Neural crest cell (in vitro differentiated cells): ENCODE measurements around the gene CLEC16A. TPM values are rescaled to one million over a fixed set of nuclear protein-coding genes. Genes with fewer than 3 reads are reported as not detected.

ENCODE experiments used
- DNase-seq: peaks from one replicate; pipeline ENCODE4 v3.0.0; 2021; ENCODE audit warnings: low read depth, mixed read lengths, low spot score
- H3K27ac Mint-ChIP-seq: one replicate; pipeline ENCODE4 v1.8.0; 2021; ENCODE audit warnings: mild to moderate bottlenecking, mixed read lengths; ENCODE audit not compliant: unreplicated experiment
- H3K27me3 Mint-ChIP-seq: 2 replicates; pipeline ENCODE4 v1.8.0; 2021; ENCODE audit warnings: low read depth, mild to moderate bottlenecking, mixed read lengths
- H3K36me3 Mint-ChIP-seq: 2 replicates; pipeline ENCODE4 v1.8.0; 2021; ENCODE audit warnings: low read depth, mild to moderate bottlenecking, mixed read lengths
- H3K4me1 Mint-ChIP-seq: 2 replicates; pipeline ENCODE4 v1.8.0; 2021; ENCODE audit warnings: mixed read lengths
- H3K4me3 Mint-ChIP-seq: one replicate; pipeline ENCODE4 v1.8.0; 2021; ENCODE audit warnings: mild to moderate bottlenecking, mixed read lengths
- H3K9me3 Mint-ChIP-seq: 2 replicates; pipeline ENCODE4 v1.8.0; 2021; ENCODE audit warnings: mixed read lengths
- total RNA-seq: library from RNA; stranded (reverse); gene quantifications from 2 replicates; pipeline ENCODE4 v1.2.1, GENCODE V29; 2021
- TF ChIP-seq, protein P1 (sequence below): fragments of 200-600 bp; sonication (generic); conservative IDR thresholded peaks from 2 replicates; pipeline ENCODE4 v1.5.0; 2021; ENCODE audit warnings: antibody characterized with exemption, mild to moderate bottlenecking

CLEC16A gene
- total RNA-seq, 1 donor from 2014 or later: 21.3 TPM

DNA sequence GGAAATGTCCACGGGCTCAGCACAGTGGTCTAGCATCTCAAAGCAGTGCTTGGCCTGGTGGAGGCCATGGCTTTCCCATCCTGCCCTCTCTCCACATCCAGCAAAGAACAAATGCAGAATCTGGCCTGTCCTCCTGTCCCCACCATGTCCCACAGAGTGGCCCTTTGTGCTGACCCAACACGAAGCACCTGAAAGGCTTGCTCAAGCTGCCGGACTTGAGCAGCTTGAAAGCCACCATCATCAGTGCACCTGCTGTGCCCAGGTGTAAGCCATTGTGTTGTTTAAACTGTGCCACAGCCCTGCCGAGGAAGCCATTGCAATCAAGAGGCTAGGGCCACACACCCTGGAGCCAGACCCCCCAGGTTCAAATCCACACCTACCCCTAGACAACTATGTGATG lies 196.1 kb downstream of the CLEC16A start:
- H3K27ac Mint-ChIP-seq: no peak overlapping the region
- no peak overlapping the region for H3K4me3 Mint-ChIP-seq
- H3K36me3 Mint-ChIP-seq: no peaks in the 10 kb centered on the region

DNA sequence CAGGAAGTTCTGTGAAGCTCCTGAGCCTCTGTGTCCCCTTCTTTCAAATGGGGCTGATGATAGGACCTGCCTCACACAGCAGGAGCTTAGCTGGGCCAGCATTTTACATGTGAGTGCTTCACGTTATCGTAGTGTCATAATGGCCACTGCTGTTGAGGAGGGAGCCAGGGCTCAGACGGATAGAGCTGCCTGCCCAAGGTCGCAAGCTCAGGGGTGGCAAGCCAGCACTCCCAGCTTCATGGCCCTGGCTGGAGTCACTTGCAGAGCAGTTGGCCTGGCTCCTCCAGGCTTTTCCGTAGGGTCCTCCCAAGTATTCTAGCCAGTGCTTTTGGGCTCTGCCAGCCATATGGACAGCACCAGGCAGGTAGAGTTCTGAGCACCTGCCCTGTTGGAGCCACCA lies 196.5 kb downstream of the CLEC16A start:
- TF ChIP-seq, protein P1, sequence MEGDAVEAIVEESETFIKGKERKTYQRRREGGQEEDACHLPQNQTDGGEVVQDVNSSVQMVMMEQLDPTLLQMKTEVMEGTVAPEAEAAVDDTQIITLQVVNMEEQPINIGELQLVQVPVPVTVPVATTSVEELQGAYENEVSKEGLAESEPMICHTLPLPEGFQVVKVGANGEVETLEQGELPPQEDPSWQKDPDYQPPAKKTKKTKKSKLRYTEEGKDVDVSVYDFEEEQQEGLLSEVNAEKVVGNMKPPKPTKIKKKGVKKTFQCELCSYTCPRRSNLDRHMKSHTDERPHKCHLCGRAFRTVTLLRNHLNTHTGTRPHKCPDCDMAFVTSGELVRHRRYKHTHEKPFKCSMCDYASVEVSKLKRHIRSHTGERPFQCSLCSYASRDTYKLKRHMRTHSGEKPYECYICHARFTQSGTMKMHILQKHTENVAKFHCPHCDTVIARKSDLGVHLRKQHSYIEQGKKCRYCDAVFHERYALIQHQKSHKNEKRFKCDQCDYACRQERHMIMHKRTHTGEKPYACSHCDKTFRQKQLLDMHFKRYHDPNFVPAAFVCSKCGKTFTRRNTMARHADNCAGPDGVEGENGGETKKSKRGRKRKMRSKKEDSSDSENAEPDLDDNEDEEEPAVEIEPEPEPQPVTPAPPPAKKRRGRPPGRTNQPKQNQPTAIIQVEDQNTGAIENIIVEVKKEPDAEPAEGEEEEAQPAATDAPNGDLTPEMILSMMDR: no peak
- no peak overlapping the region for H3K27ac Mint-ChIP-seq
- no peaks in the 10 kb centered on the region for H3K36me3 Mint-ChIP-seq
- H3K27me3 Mint-ChIP-seq: no peaks in the 10 kb centered on the region
- H3K4me3 Mint-ChIP-seq: no peak overlapping the region
- H3K4me1 Mint-ChIP-seq: peaks cover 19% of the 10 kb centered on the region
- H3K9me3 Mint-ChIP-seq: no peaks in the 10 kb centered on the region
- no peak for DNase-seq

More for the DNA sequence above, 196.1 kb downstream of the CLEC16A start:
- Mint-ChIP-seq H3K9me3 (no peaks in the 10 kb centered on the region), H3K27me3 (no peaks in the 10 kb centered on the region), H3K4me1 (peaks cover 19% of the 10 kb centered on the region)
- no peak for DNase-seq
- TF ChIP-seq, protein P1: no peak

DNA sequence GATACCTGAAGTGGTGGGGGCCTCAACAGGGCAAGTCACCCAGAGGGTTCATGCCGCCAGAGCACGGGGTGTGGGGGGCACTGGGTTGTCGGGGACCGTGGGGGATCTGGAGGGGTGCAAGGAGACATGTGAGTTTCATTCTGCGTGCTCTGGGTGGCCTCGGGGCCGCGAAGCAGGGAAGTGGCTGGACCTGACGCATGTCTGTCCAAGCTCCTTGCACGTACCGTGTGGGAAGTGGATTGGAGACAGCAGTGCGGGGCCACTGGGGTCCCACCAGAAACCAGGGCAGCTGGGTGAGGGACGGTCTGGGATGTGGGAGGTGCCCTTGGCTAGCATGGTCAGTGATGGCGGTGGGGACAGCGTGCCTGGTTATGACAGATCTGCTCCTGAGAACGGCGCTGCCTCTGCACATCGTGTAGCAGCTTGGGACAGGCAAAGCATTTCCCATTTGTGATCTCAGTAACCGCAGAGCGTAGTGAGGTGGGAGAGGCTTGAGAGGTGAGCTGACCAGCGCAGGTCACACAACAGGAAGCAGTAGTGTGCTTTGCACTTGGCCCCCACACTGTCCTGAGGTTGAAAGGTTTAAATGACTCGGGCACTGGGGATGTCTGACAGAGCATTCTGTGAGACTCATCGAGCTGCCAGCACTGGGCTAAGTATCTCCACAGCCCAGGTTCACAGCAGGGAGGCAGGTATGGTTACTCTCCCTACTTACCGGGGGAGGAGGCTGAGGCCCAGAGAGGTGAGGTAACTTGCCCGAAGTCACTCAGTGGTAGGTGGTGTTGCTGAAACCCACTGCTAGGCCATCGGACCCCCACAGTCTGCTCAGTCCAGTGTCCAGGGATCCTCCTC lies 197.3 kb downstream of the CLEC16A start:
- TF ChIP-seq, protein P1: no peak
- peaks cover 19% of the 10 kb centered on the region for H3K4me1 Mint-ChIP-seq
- H3K27ac Mint-ChIP-seq: no peak overlapping the region

DNA sequence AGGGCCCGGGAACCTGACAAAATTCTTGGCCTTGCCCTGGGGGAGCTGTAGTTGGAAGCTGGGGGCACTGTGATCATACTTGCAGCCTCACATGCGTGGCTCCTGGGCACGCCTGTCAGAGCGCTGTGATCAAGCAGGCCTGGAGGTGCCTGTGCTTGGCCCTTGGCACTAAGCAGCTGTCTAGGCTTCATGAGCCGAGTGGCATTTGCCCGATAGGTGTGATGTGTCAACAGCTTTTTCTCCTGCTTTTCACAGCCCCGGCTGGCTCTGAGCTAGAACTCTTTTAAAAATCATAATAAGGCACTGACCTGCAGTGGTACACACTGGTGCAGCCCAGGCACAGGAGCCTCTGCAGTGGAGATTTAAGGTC lies 197.9 kb downstream of the CLEC16A start:
- no peak overlapping the region for H3K4me3 Mint-ChIP-seq
- TF ChIP-seq, protein P1: no peak
- peaks cover 20% of the 10 kb centered on the region for H3K4me1 Mint-ChIP-seq
- H3K36me3 Mint-ChIP-seq: no peaks in the 10 kb centered on the region
- no peaks in the 10 kb centered on the region for H3K27me3 Mint-ChIP-seq
- H3K27ac Mint-ChIP-seq: no peak overlapping the region
- DNase-seq: no peak
- H3K9me3 Mint-ChIP-seq: no peaks in the 10 kb centered on the region

More for the DNA sequence above, 197.3 kb downstream of the CLEC16A start:
- DNase-seq: no peak
- H3K27me3 Mint-ChIP-seq: no peaks in the 10 kb centered on the region
- H3K36me3 Mint-ChIP-seq: no peaks in the 10 kb centered on the region
- H3K4me3 Mint-ChIP-seq: no peak overlapping the region
- H3K9me3 Mint-ChIP-seq: no peaks in the 10 kb centered on the region

DNA sequence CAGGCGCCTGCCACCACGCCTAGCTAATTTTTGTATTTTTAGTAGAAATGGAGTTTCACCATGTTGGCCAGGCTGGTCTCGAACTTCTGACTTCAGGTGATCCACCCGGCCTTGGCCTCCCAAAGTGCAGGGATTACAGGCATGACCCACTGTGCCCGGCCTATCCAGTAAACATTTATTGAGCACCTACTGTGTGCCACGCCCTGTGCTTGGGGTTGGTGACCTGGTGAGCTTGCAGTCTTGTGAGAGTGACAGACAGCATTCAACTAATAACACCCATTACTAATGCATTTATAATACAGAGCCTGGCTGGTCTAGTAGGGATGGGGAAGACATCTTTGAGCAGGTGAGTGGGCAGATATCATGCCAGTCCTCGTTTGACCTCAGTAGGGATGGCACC lies 198.6 kb downstream of the CLEC16A start:
- Mint-ChIP-seq H3K4me3 (no peak overlapping the region), H3K27me3 (no peaks in the 10 kb centered on the region), H3K4me1 (peaks cover 19% of the 10 kb centered on the region), H3K27ac (no peak overlapping the region), H3K36me3 (no peaks in the 10 kb centered on the region), H3K9me3 (no peaks in the 10 kb centered on the region)
- TF ChIP-seq, protein P1: no peak
- DNase-seq: no peak
